GM10248 (cell line): ENCODE measurements around the gene MAT2A.

ENCODE experiments used
- CTCF ChIA-PET: fragments of 300-600 bp; sonication (Branson Sonifier 250); formaldehyde crosslinking; extraction: SDS; loops from one replicate; lab custom pipeline; 2021; ENCODE audit warnings: antibody characterized with exemption; lab: Yijun Ruan, JAX
- POLR2A ChIA-PET: fragments of 350-650 bp; sonication (Branson Sonifier 250); formaldehyde crosslinking; extraction: SDS; loops from one replicate; lab custom pipeline; 2020; ENCODE audit warnings: antibody characterized with exemption; lab: Yijun Ruan, JAX
- DNase-seq: peaks from one replicate; pipeline ENCODE4 v3.0.0; 2012; ENCODE audit errors: extremely low spot score
- TF ChIP-seq, protein P1 (sequence below): IDR thresholded peaks from 2 replicates; pipeline ENCODE4 v1.5.1; 2012; ENCODE audit warnings: mild to moderate bottlenecking, low read depth; ENCODE audit errors: extremely low read depth, missing control alignments, control extremely low read depth

Gene MAT2A

GRCh38 chr2:85529809-85530208 is 9.2 kb upstream of the MAT2A start:
- TF ChIP-seq, protein P1, sequence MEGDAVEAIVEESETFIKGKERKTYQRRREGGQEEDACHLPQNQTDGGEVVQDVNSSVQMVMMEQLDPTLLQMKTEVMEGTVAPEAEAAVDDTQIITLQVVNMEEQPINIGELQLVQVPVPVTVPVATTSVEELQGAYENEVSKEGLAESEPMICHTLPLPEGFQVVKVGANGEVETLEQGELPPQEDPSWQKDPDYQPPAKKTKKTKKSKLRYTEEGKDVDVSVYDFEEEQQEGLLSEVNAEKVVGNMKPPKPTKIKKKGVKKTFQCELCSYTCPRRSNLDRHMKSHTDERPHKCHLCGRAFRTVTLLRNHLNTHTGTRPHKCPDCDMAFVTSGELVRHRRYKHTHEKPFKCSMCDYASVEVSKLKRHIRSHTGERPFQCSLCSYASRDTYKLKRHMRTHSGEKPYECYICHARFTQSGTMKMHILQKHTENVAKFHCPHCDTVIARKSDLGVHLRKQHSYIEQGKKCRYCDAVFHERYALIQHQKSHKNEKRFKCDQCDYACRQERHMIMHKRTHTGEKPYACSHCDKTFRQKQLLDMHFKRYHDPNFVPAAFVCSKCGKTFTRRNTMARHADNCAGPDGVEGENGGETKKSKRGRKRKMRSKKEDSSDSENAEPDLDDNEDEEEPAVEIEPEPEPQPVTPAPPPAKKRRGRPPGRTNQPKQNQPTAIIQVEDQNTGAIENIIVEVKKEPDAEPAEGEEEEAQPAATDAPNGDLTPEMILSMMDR = no peak
- no peak for DNase-seq
- POLR2A ChIA-PET = no interaction called here
- CTCF ChIA-PET = interaction anchor here (1.5 kb wide), 2 partner anchors 9 to 44 kb away, joined by 3 to 4 read pairs; partner anchors contain the start of gene MAT2A

- ChIA-PET POLR2A (interaction anchor here (0.7 kb wide), 1 partner anchor 16 kb away, joined by 5 read pairs; no protein-coding TSS in a partner anchor), CTCF (interaction anchor here (0.9 to 1.5 kb wide), 2 partner anchors 20 to 138 kb away, joined by 3 to 4 read pairs; no protein-coding TSS in a partner anchor)
- no peak for DNase-seq
- TF ChIP-seq, protein P1 = no peak
Observed at GRCh38 chr2:85531589-85531988, 7.4 kb upstream of the MAT2A start.

- no peak for DNase-seq
- ChIA-PET CTCF (interaction anchor here (1.2 to 14.3 kb wide), 5 partner anchors 7 to 143 kb away, joined by 3 to 180 read pairs (median 4); no protein-coding TSS in a partner anchor), POLR2A (no interaction called here)
- TF ChIP-seq, protein P1 = no peak
Observed at GRCh38 chr2:85534099-85534498, 4.9 kb upstream of the MAT2A start.

GRCh38 chr2:85534881-85535280 is 4.1 kb upstream of the MAT2A start:
- ChIA-PET CTCF (interaction anchor here (0.8 to 14.3 kb wide), 5 partner anchors 8 to 194 kb away, joined by 3 to 180 read pairs (median 3); no protein-coding TSS in a partner anchor), POLR2A (no interaction called here)
- DNase-seq = no peak
- TF ChIP-seq, protein P1 = no peak

- CTCF ChIA-PET = interaction anchor here (1.1 to 14.3 kb wide), 3 partner anchors 16 to 100 kb away, joined by 3 to 180 read pairs (median 3); no protein-coding TSS in a partner anchor
- POLR2A ChIA-PET = no interaction called here
- TF ChIP-seq, protein P1 = no peak
- DNase-seq = no peak
Observed at GRCh38 chr2:85536479-85536878, 2.5 kb upstream of the MAT2A start.

DNA sequence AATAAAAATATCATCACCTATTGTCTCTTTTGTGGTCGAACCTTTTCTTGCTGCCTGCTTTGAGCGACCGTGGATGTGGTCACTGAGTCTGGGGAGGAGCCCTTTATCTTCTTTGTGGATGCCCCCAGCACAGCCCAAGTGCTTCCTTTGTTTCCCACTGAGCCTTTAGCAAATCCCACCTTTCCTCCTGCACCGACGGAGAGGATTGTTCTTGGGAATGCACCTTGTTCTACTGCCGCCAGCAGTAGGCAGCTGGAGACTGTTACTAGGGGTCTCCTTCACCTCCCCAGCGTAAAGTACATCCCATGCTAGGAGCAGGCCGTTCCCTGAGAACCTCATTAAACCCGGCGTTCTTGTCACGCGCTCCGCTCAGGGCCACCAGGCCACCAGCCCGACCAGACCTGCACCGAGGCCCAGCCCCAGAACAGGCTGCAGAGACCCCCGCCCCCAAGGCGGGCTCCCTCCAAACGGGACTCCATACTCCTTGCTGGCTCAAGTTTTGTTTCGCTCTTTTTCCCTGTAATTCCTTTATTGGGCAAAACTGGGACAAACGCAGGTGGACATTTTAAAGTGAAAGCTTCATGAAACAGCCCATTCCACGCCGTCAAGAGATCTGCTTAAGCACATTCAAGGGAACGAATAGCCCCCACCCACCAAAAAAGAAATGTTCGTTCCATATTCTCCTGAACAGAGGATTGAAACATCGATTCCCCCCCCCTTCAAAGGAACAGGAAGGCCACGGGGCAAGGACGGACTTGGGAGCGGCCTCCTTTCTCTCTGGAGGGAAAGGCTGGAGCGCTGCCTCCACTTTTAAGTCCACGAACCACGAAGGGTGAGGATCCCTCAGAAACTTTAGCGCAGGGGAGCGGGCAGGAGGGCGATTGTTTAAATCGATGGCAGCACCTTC is 1.1 kb upstream of the MAT2A start:
- ChIA-PET POLR2A (interaction anchor here (0.5 to 9.2 kb wide), 18 partner anchors 16 to 459 kb away, joined by 3 to 198 read pairs (median 6); partner anchors contain the start of genes ELMOD3, RETSAT and SH2D6), CTCF (interaction anchor here (1.0 to 14.3 kb wide), 8 partner anchors 8 to 118 kb away, joined by 3 to 180 read pairs (median 4); partner anchors contain the start of gene SH2D6)
- TF ChIP-seq, protein P1 = no peak
- peak; percentile 29 for DNase-seq
